GM18526 (cell line): ENCODE results near the gene ATRN.

ENCODE experiments used
- POLR2A ChIP-seq: IDR thresholded peaks from 3 replicates; pipeline ENCODE4 v1.6.1; 2011; ENCODE audit not compliant: insufficient read length; ENCODE audit errors: extremely low read depth

ATRN gene

GRCh38 chr20:3631534-3631933, 160.7 kb downstream of the ATRN start:
- no peak for TF ChIP-seq POLR2A

GRCh38 chr20:3632311-3633004, 161.6 kb downstream of the ATRN start:
- no peak for TF ChIP-seq POLR2A

GRCh38 chr20:3633913-3634478, 163.2 kb downstream of the ATRN start:
- TF ChIP-seq POLR2A: no peak

GRCh38 chr20:3635346-3635745, 164.5 kb downstream of the ATRN start:
- no peak for TF ChIP-seq POLR2A

GRCh38 chr20:3640259-3640658, 169.4 kb downstream of the ATRN start:
- TF ChIP-seq POLR2A: no peak

GRCh38 chr20:3645309-3646066, 174.7 kb downstream of the ATRN start:
- no peak for TF ChIP-seq POLR2A

- TF ChIP-seq POLR2A: no peak
Measured at GRCh38 chr20:3646067-3646440, 175.2 kb downstream of the ATRN start.

GRCh38 chr20:3646651-3647050, 175.8 kb downstream of the ATRN start:
- TF ChIP-seq POLR2A: no peak

- TF ChIP-seq POLR2A: no peak
Measured at GRCh38 chr20:3647473-3647872, 176.7 kb downstream of the ATRN start.

- TF ChIP-seq POLR2A: no peak
Measured at GRCh38 chr20:3648951-3649350, 178.1 kb downstream of the ATRN start.

GRCh38 chr20:3651204-3651962, 180.6 kb downstream of the ATRN start:
- TF ChIP-seq POLR2A: no peak

GRCh38 chr20:3652221-3652620, 181.4 kb downstream of the ATRN start:
- TF ChIP-seq POLR2A: no peak

GRCh38 chr20:3652676-3653596, 182.1 kb downstream of the ATRN start:
- TF ChIP-seq POLR2A: no peak

GRCh38 chr20:3653921-3654320, 183.1 kb downstream of the ATRN start:
- no peak for TF ChIP-seq POLR2A
